ENCODE data around the gene PITPNC1.
A peak's percentile ranks its signal among the peaks of the same experiment; 100 is the strongest.
"Not testable (repeated sequence)": the region's sequence is repeated elsewhere in the genome, so short reads cannot be mapped to it uniquely, and the experiment has no call there.

PITPNC1 gene

DNA sequence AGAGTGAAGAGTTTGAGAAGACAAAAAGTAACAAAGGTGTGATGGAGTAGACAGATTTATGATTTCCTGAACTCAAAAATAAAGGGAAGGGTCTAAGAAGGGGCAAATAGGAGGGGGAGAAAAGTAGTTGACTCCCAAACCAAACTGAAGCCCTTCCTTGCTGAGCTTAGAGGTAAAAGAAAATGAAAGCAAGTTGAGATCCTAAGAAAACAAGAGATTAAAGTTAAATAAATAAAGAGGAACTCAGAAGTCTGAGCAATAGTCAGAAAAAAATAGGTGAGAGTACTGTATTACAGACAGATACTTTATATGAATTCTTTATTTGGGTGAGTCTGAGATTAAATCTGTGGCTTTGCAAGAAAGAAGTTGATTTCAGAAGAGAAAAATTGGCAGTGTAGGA is 7.4 kb upstream of the PITPNC1 start:
- no peak for DNase-seq (ENCODE audit: low read depth in 2 of 2)

GRCh38 chr17:67372751-67373150 is 4.3 kb upstream of the PITPNC1 start:
- no peak for DNase-seq (ENCODE audit: low read depth in 2 of 2)

DNA sequence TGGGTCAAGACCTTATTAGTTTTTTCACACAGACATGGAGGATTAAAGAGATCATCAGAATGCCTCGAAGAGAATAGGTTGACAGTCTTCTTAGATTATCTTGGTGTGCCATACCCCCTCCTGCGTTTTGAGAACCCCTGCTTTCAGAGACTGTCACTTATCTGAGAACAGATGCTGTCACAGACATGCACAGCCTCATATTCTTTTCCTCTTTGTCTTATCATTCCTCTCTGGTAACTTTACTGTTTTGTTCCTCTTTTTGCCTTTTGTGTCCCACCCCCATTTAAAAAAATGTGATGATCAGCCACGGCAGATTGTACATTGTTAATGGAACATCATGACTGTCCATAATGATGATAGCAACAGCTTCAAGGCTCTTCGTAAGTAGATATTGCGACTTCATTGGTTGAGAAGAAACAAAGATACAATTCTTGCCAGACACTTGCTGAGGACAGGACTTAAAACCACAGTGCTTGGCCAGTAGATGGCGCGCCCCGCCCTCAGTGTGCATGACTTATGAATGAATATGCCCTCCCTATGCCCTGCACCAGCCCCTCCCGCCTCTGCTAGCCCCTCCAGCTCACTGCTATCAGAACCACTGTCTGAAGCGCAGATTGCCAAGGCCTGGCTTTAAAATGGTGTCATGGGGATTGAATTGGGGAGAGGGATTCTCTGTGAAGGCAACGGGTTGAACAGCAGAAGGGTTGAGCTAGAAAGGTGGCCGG is 2.6 kb upstream of the PITPNC1 start:
- peak; percentile 76 to 82 for DNase-seq (ENCODE audit: low read depth in 2 of 2)

- no peak for DNase-seq (ENCODE audit: low read depth in 2 of 2)
These were observed 2.0 kb upstream of the PITPNC1 start for GRCh38 chr17:67375054-67375427.

GRCh38 chr17:67375716-67376115 is 1.4 kb upstream of the PITPNC1 start:
- no peak for DNase-seq (ENCODE audit: low read depth in 2 of 2)

- DNase-seq (ENCODE audit: low read depth in 2 of 2) = no peak
These were observed 705 bp upstream of the PITPNC1 start for GRCh38 chr17:67376415-67376736.

GRCh38 chr17:67377488-67378453 is 690 bp downstream of the PITPNC1 start:
- DNase-seq (ENCODE audit: low read depth in 2 of 2) = peak; percentile 31

DNA sequence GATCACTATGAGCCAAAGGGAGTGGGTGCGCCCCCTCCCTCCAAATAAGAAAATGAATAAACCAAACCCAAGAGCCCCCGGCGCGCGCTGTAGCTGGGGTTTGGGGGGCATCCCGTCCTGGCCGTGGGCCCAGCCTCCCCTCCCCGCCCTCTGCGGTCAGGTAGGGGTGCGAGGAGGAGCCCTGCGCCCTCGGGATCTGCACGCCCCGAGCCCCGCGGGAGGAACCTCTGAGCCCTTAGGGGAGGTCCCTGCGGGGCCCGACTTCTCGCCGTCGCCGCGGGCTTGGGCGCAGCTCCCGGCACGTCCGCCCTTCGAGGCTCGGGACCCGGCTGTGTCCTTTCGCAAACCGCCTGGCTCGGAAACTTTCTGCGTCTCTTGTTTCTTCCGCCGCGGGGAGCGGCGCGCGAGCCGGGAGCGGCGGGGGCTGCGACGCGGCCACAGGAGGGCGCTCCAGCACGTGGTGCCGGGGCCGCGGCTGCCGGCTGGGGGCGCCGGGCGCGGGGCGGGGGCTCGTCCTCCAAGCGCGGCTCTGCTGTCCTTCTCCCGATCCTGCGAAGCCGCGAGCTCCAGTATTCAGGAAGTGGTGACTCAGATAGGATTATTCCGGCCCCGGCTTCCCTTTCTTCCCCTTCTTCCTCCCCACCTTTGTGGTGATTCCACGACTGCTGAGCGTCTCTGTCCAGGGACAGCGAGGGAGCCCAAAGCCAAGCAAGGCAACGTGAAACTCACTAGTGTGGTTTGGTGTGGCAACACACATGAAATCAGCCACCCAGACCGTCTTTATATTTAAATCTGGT is 1.6 kb downstream of the PITPNC1 start:
- DNase-seq (ENCODE audit: low read depth in 2 of 2) = peak; percentile 57 to 62

DNA sequence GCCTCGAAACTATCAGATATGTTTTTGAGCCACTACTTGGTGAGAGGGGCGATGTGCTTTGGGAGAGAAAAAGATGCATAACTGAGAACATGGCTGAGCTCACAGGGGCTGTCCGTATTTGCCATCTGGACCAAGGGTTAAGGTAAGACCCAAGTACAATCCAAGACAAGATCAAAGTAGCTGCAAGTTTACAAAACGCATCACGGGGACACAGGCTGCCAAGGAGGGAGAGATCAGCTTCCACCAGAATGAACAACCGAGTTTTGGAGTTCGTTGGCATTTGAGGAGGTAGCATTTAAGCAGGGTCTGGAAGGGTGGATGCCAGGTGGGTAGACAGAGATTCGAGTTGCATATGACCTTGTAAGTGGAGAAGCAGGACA is 2.2 kb downstream of the PITPNC1 start:
- DNase-seq (ENCODE audit: low read depth in 2 of 2) = no peak

DNA sequence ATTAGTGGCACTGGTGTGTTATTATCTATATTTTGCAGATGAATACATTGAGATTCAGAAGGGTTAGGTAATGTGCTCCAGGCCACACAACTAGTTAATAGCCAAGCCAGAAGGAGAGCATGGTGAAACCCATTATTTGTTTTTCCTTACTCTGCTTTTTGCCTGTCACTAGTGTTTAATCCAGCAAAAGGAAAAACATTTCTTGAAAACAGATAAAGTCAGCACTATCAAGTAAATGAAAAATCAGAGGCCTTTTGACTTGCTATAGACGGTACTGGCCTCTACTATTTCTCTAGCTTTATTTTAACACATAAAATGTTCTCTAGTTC is 4.8 kb downstream of the PITPNC1 start:
- DNase-seq (ENCODE audit: low read depth in 2 of 2) = no peak

DNA sequence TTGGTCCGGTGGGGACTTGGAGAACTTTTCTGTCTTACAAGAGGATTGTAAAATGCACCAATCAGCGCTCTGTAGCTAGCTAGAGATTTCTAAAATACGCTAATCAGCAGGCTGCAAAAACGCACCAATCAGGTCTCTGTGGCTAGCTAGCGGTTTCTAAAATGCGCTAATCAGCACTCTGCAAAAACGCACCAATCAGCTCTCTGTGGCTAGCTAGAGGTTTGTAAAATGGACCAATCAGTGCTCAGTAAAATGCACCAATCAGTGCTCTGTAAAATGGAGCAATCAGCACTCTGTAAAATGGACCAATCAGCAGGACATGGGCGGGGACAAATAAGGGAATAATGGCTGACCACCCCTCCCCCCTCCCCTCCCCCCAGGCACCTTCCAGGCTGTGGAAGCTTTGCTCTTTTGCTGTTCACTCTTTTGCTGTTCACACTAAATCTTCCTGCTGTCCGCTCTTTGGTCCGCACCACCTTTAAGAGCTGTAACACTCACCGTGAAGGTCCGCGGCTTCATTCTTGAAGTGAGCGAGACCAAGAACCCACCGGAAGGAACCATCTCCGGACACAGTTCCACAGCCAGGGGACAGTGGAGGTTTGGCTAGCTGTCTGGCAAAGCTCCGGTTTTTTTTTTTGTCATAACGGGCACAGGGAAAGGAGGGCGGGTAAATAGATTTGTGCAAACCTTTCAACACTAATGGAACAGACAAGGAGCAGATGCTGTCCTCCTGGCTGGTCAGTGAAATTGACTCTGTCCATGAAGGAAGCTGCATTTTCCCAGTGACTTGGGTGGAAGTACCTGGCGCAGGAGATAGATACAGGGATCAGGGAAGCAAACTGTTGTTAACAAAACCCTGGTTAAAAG is 8.3 kb downstream of the PITPNC1 start:
- no peak for DNase-seq (ENCODE audit: low read depth in 2 of 2)

GRCh38 chr17:67386965-67387551 is 10.0 kb downstream of the PITPNC1 start:
- peak in 1 of 2 donors; percentile 42 for DNase-seq (ENCODE audit: low read depth in 2 of 2)

GRCh38 chr17:67388536-67388935 is 11.5 kb downstream of the PITPNC1 start:
- DNase-seq (ENCODE audit: low read depth in 2 of 2) = not testable (repeated sequence)

GRCh38 chr17:67388986-67389385 is 11.9 kb downstream of the PITPNC1 start:
- no peak for DNase-seq (ENCODE audit: low read depth in 2 of 2)

DNA sequence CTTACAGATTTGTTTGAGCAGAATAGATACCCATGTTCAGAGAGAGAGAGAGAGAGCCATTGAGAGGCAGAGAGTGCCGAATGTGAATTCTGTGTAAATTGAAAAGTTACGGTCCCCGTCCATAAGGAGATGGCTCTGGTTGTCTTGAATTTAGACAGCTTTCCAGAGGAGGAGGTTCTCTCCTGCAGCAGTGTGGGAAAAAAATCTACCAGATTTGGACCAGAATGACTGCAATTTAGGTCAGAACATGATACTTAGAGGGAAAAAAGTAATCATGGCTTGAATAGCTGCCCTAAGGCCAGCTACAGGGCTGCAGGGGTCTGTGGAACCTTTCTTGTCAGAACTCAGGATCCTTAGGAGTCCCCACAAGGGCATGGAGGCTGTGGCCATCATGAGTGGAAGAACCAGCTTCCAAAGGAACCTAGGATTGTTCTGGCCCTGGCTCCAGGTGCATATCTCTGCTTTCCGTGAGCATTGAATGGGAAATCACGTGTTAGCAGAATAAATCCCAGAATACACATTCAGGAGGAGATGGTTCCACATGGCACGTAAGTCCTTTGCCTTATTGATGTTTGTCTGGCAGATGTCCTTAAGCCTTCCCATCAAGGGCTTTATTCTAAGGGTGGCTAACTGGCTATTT is 13.0 kb downstream of the PITPNC1 start:
- DNase-seq (ENCODE audit: low read depth in 2 of 2) = no peak

- peak; percentile 27 to 31 for DNase-seq (ENCODE audit: low read depth in 2 of 2)
These were observed 13.7 kb downstream of the PITPNC1 start for GRCh38 chr17:67390646-67391361.

DNA sequence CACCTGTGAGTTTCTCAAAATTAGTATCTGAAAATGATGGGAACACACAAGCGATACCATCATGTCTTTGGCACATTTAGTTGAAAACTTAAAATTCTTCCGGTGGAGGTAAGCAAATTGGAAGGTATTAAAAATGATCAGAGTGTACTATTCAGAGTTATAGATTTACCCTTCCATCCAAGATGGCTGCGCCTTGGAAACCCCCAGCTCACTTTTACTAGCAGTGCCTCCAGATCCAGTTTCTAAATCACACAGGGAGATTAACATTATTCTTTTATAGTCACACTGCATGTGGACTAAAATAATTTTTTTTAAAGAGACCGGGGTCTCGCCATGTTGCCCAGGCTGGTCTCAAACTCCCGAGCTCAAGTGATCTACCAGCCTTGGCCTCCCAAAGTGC is 15.0 kb downstream of the PITPNC1 start:
- no peak for DNase-seq (ENCODE audit: low read depth in 2 of 2)

DNA sequence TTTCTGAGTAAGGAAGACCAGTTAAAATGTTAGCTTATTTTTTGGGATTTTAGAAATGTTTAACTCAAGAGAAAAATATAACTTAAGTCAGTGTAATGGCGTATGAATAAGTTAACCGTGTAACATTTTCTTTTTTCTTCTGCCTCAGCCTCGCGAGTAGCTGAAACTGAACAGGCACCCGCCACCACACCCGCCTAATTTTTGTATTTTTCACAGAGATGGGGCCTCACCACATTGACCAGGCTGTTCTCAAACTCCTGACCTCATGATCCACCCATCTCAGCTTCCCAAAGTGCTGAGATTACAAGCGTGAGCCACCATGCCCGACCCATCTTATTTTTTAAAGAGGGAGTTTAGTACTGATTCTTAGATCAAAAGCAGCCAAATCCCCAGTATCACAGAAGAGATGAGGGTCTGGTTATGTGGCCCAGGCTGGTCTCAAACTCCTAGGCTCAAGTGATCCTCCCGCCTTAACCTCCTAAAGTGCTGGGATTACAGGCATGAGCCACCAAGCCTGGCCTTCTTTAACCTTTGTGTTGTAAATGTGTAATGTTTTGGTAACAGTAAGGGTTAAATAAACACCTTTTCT is 16.8 kb downstream of the PITPNC1 start:
- DNase-seq (ENCODE audit: low read depth in 2 of 2) = no peak

GRCh38 chr17:67399676-67400075 is 22.6 kb downstream of the PITPNC1 start:
- DNase-seq (ENCODE audit: low read depth in 2 of 2) = no peak

GRCh38 chr17:67400193-67400592 is 23.1 kb downstream of the PITPNC1 start:
- DNase-seq (ENCODE audit: low read depth in 2 of 2) = no peak
